D721Med (cell line): Measurements from ENCODE around the gene ALOX12.

Experiments used
- DNase-seq: peaks from one replicate; pipeline ENCODE4 v3.0.0; 2011; ENCODE audit warnings: low spot score; ENCODE audit not compliant: insufficient read length
- FAIRE-seq: peaks from 2 replicates; lab custom pipeline; 2011; peaks lifted over from hg19 to GRCh38; lab: Jason Lieb, UNC
- CTCF ChIP-seq: IDR thresholded peaks from 2 replicates; pipeline ENCODE4 v1.5.1; 2012; ENCODE audit warnings: mild to moderate bottlenecking, control low read depth; ENCODE audit not compliant: insufficient read depth; ENCODE audit errors: missing control alignments

The ALOX12 gene

GRCh38 chr17:7022781-7023571 is 27.1 kb downstream of the ALOX12 start, which contains the start of gene BCL6B:
BCL6B (plus strand) TSS chr17:7023050; CDS start chr17:7023672, 622 bp downstream.
- TF ChIP-seq CTCF: no peak
- DNase-seq: no peak
- FAIRE-seq: no peak

GRCh38 chr17:7023576-7024401 is 27.9 kb downstream of the ALOX12 start:
- FAIRE-seq (no peak), DNase-seq (no peak)
- TF ChIP-seq CTCF: no peak

- no peak for TF ChIP-seq CTCF
- DNase-seq (no peak), FAIRE-seq (no peak)
Measured at GRCh38 chr17:7024402-7024785, 28.5 kb downstream of the ALOX12 start.

- TF ChIP-seq CTCF: no peak
- DNase-seq (no peak), FAIRE-seq (no peak)
Measured at GRCh38 chr17:7025245-7025644, 29.4 kb downstream of the ALOX12 start.

- FAIRE-seq (no peak), DNase-seq (no peak)
- TF ChIP-seq CTCF: no peak
Measured at GRCh38 chr17:7026471-7027115, 30.7 kb downstream of the ALOX12 start.

GRCh38 chr17:7027335-7027734 is 31.5 kb downstream of the ALOX12 start:
- DNase-seq: no peak
- no peak for FAIRE-seq
- TF ChIP-seq CTCF: no peak
